ENCODE measurements around the gene MEPCE. TPM values are rescaled to one million over a fixed set of nuclear protein-coding genes. Genes with fewer than 3 reads are reported as not detected.

Gene MEPCE
- total and polyA plus RNA-seq, 4 donors: 6.7 to 21.8 (median 16.5) TPM

- DNase-seq (ENCODE audit: low spot score): no peak
- Histone ChIP-seq H3K27me3 (ENCODE audit: control insufficient read depth in 4 of 4, insufficient read depth in 4 of 4, low read length in 3 of 4) (no peaks in the 10 kb centered on the region), H3K9ac (ENCODE audit: low read depth in 1 of 2, low read length in 2 of 2) (no peak overlapping the region), H3K4me3 (ENCODE audit: low read depth in 1 of 3, low read length in 3 of 3) (no peak overlapping the region), H3K36me3 (ENCODE audit: control insufficient read depth in 4 of 4, insufficient read depth in 3 of 4, low read depth in 1 of 4, low read length in 3 of 4) (peaks cover 7 to 14% (median 8%) of the 10 kb centered on the region in 4 donors), H3K27ac (ENCODE audit: low read depth in 1 of 2, low read length in 2 of 2) (no peak overlapping the region), H3K9me3 (ENCODE audit: control insufficient read depth in 4 of 4, low read length in 3 of 4) (no peaks in the 10 kb centered on the region), H3K4me1 (ENCODE audit: control insufficient read depth in 4 of 4, insufficient read depth in 4 of 4, low read length in 3 of 4) (peaks cover 10 to 39% (median 27%) of the 10 kb centered on the region in 4 donors)
- TF ChIP-seq HNF4G (IDR thresholded peaks at IDR 0.05): no peak
- no peak for TF ChIP-seq EGR1 (IDR thresholded peaks at IDR 0.05; ENCODE audit: low read depth in 2 of 2)
- no peak for TF ChIP-seq FOXA1 (IDR thresholded peaks at IDR 0.05)
- 82% methylated on average over 4 of the region's 4 CpGs for WGBS
Observed at GRCh38 chr7:100433276-100433591, 3.6 kb downstream of the MEPCE start.

GRCh38 chr7:100433592-100434296 is 4.1 kb downstream of the MEPCE start:
- DNase-seq (ENCODE audit: low spot score): no peak
- H3K9ac ChIP-seq (ENCODE audit: low read depth in 1 of 2, low read length in 2 of 2): no peak overlapping the region
- peaks cover 10 to 39% (median 27%) of the 10 kb centered on the region in 4 donors for H3K4me1 ChIP-seq (ENCODE audit: control insufficient read depth in 4 of 4, insufficient read depth in 4 of 4, low read length in 3 of 4)
- H3K27ac ChIP-seq (ENCODE audit: low read depth in 1 of 2, low read length in 2 of 2): no peak overlapping the region
- H3K9me3 ChIP-seq (ENCODE audit: control insufficient read depth in 4 of 4, low read length in 3 of 4): no peaks in the 10 kb centered on the region
- TF ChIP-seq YY1 (IDR thresholded peaks at IDR 0.05): no peak
- no peak for TF ChIP-seq RXRA (IDR thresholded peaks at IDR 0.05)
- no peak for TF ChIP-seq EGR1 (IDR thresholded peaks at IDR 0.05; ENCODE audit: low read depth in 2 of 2)
- no peak for TF ChIP-seq GABPA (IDR thresholded peaks at IDR 0.05 in 1 of 2, conservative IDR thresholded peaks at IDR 0.05 in 1 of 2)
- TF ChIP-seq ATF3 (IDR thresholded peaks at IDR 0.05): no peak
- no peak for TF ChIP-seq TAF1 (conservative IDR thresholded peaks at IDR 0.05)
- no peak for TF ChIP-seq ZBTB33 (IDR thresholded peaks at IDR 0.05)
- no peak for TF ChIP-seq RAD21 (IDR thresholded peaks at IDR 0.05)
- H3K4me3 ChIP-seq (ENCODE audit: low read depth in 1 of 3, low read length in 3 of 3): no peak overlapping the region
- peaks cover 7 to 14% (median 8%) of the 10 kb centered on the region in 4 donors for H3K36me3 ChIP-seq (ENCODE audit: control insufficient read depth in 4 of 4, insufficient read depth in 3 of 4, low read depth in 1 of 4, low read length in 3 of 4)
- no peaks in the 10 kb centered on the region for H3K27me3 ChIP-seq (ENCODE audit: control insufficient read depth in 4 of 4, insufficient read depth in 4 of 4, low read length in 3 of 4)
- 88% methylated on average over 10 of the region's 10 CpGs for WGBS

- Histone ChIP-seq H3K27ac (ENCODE audit: low read depth in 1 of 2, low read length in 2 of 2) (peak overlapping the region; percentile 90 to 99), H3K4me1 (ENCODE audit: control insufficient read depth in 4 of 4, insufficient read depth in 4 of 4, low read length in 3 of 4) (peaks cover 10 to 39% (median 27%) of the 10 kb centered on the region in 4 donors), H3K4me3 (ENCODE audit: low read depth in 1 of 3, low read length in 3 of 3) (peak overlapping the region in 1 of 3 donors; percentile 88), H3K9me3 (ENCODE audit: control insufficient read depth in 4 of 4, low read length in 3 of 4) (no peaks in the 10 kb centered on the region), H3K27me3 (ENCODE audit: control insufficient read depth in 4 of 4, insufficient read depth in 4 of 4, low read length in 3 of 4) (no peaks in the 10 kb centered on the region), H3K9ac (ENCODE audit: low read depth in 1 of 2, low read length in 2 of 2) (no peak overlapping the region), H3K36me3 (ENCODE audit: control insufficient read depth in 4 of 4, insufficient read depth in 3 of 4, low read depth in 1 of 4, low read length in 3 of 4) (peaks cover 7 to 14% (median 8%) of the 10 kb centered on the region in 4 donors)
- 83% methylated on average over 22 of the region's 22 CpGs for WGBS
- no peak for DNase-seq (ENCODE audit: low spot score)
- TF ChIP-seq HNF4G (IDR thresholded peaks at IDR 0.05) (no peak), GABPA (IDR thresholded peaks at IDR 0.05 in 1 of 2, conservative IDR thresholded peaks at IDR 0.05 in 1 of 2) (no peak), CTCF (IDR thresholded peaks at IDR 0.05; ENCODE audit: low read depth, low read length, missing input control) (no peak), JUND (IDR thresholded peaks at IDR 0.05) (no peak), ATF3 (IDR thresholded peaks at IDR 0.05) (no peak), YY1 (IDR thresholded peaks at IDR 0.05) (no peak), REST (IDR thresholded peaks at IDR 0.05) (no peak), TAF1 (conservative IDR thresholded peaks at IDR 0.05) (no peak), RXRA (IDR thresholded peaks at IDR 0.05) (no peak), RAD21 (IDR thresholded peaks at IDR 0.05) (no peak), NR2F2 (IDR thresholded peaks at IDR 0.05) (no peak), HNF4A (conservative IDR thresholded peaks at IDR 0.05) (no peak), FOXA1 (IDR thresholded peaks at IDR 0.05) (no peak), SP1 (IDR thresholded peaks at IDR 0.05) (no peak)
Observed at GRCh38 chr7:100434297-100435144, 4.9 kb downstream of the MEPCE start.
